Type B pancreatic cell (in vitro differentiated cells): ENCODE measurements around the gene FPR1. TPM values are rescaled to one million over a fixed set of nuclear protein-coding genes. Genes with fewer than 3 reads are reported as not detected.
A peak's percentile ranks its signal among the peaks of the same experiment; 100 is the strongest.

Experiments used
- DNase-seq: peaks from one replicate; pipeline ENCODE4 v3.0.0; 2021; ENCODE audit warnings: mixed read lengths; ENCODE audit not compliant: unreplicated experiment; ENCODE audit errors: extremely low spot score
- H3K27ac Mint-ChIP-seq: 2 replicates; pipeline ENCODE4 v1.8.0; 2021; ENCODE audit warnings: mild to moderate bottlenecking, mixed read lengths
- H3K27me3 Mint-ChIP-seq: 2 replicates; pipeline ENCODE4 v1.8.0; 2021; ENCODE audit warnings: mixed read lengths
- H3K36me3 Mint-ChIP-seq: 2 replicates; pipeline ENCODE4 v1.8.0; 2021; ENCODE audit warnings: mixed read lengths
- H3K4me1 Mint-ChIP-seq: one replicate; pipeline ENCODE4 v1.8.0; 2021; ENCODE audit warnings: mixed read lengths; ENCODE audit not compliant: unreplicated experiment
- H3K4me3 Mint-ChIP-seq: 2 replicates; pipeline ENCODE4 v1.8.0; 2021; ENCODE audit warnings: mild to moderate bottlenecking, mixed read lengths
- H3K9me3 Mint-ChIP-seq: 2 replicates; pipeline ENCODE4 v1.8.0; 2021; ENCODE audit warnings: mixed read lengths
- total RNA-seq: library from RNA; stranded (reverse); gene quantifications from 2 replicates; pipeline ENCODE4 v1.2.1, GENCODE V29; 2021; ENCODE audit warnings: low replicate concordance
- TF ChIP-seq, protein P1 (sequence below): fragments of 200-600 bp; sonication (generic); conservative IDR thresholded peaks from 2 replicates; pipeline ENCODE4 v1.5.0; 2021; ENCODE audit warnings: antibody characterized with exemption, mild to moderate bottlenecking

Gene FPR1
- total RNA-seq, 1 donor from 2014 or later = not detected

GRCh38 chr19:51710163-51710562 is 41.5 kb downstream of the FPR1 start:
- TF ChIP-seq, protein P1, sequence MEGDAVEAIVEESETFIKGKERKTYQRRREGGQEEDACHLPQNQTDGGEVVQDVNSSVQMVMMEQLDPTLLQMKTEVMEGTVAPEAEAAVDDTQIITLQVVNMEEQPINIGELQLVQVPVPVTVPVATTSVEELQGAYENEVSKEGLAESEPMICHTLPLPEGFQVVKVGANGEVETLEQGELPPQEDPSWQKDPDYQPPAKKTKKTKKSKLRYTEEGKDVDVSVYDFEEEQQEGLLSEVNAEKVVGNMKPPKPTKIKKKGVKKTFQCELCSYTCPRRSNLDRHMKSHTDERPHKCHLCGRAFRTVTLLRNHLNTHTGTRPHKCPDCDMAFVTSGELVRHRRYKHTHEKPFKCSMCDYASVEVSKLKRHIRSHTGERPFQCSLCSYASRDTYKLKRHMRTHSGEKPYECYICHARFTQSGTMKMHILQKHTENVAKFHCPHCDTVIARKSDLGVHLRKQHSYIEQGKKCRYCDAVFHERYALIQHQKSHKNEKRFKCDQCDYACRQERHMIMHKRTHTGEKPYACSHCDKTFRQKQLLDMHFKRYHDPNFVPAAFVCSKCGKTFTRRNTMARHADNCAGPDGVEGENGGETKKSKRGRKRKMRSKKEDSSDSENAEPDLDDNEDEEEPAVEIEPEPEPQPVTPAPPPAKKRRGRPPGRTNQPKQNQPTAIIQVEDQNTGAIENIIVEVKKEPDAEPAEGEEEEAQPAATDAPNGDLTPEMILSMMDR = no peak
- no peak for DNase-seq
- no peak overlapping the region for H3K4me3 Mint-ChIP-seq

GRCh38 chr19:51709575-51709974 is 42.1 kb downstream of the FPR1 start:
- H3K4me3 Mint-ChIP-seq = no peak overlapping the region
- peaks cover 12% of the 10 kb centered on the region for H3K4me1 Mint-ChIP-seq
- H3K36me3 Mint-ChIP-seq = peaks cover 11% of the 10 kb centered on the region
- DNase-seq = no peak
- TF ChIP-seq, protein P1 = no peak
- H3K27me3 Mint-ChIP-seq = peaks cover 19% of the 10 kb centered on the region
- H3K9me3 Mint-ChIP-seq = no peaks in the 10 kb centered on the region
- H3K27ac Mint-ChIP-seq = no peak overlapping the region

More at GRCh38 chr19:51710163-51710562, 41.5 kb downstream of the FPR1 start:
- H3K4me1 Mint-ChIP-seq = peaks cover 8% of the 10 kb centered on the region
- no peak overlapping the region for H3K27ac Mint-ChIP-seq
- H3K27me3 Mint-ChIP-seq = peaks cover 24% of the 10 kb centered on the region
- no peaks in the 10 kb centered on the region for H3K9me3 Mint-ChIP-seq
- H3K36me3 Mint-ChIP-seq = peaks cover 9% of the 10 kb centered on the region

- peaks cover 19% of the 10 kb centered on the region for H3K27me3 Mint-ChIP-seq
- no peaks in the 10 kb centered on the region for H3K9me3 Mint-ChIP-seq
- peaks cover 12% of the 10 kb centered on the region for H3K4me1 Mint-ChIP-seq
- peaks cover 11% of the 10 kb centered on the region for H3K36me3 Mint-ChIP-seq
- H3K27ac Mint-ChIP-seq = no peak overlapping the region
- DNase-seq = no peak
- H3K4me3 Mint-ChIP-seq = no peak overlapping the region
- TF ChIP-seq, protein P1 = no peak
Measured at GRCh38 chr19:51708811-51709210, 42.9 kb downstream of the FPR1 start.

DNA sequence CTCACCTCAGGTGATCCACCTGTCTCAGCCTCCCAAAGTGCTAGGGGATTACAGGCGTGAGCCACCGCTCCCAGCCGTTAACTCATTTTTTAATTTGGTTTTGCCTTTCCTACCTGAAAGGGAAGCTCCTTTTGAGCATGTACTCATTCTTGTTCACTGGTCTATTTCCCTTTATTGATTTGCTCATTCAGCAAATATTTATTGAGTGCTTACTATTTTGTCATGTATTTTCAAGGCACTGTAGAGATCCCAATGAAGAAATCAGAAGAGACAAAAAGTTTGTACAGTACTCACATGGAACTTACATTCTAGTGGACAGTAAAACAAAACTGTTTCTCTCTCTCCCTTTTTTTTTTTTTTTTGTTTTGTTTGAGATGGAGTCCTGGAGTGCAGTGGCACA is 44.8 kb downstream of the FPR1 start:
- Mint-ChIP-seq H3K4me1 (peaks cover 23% of the 10 kb centered on the region), H3K36me3 (peaks cover 11% of the 10 kb centered on the region), H3K27ac (no peak overlapping the region), H3K9me3 (no peaks in the 10 kb centered on the region), H3K27me3 (peaks cover 18% of the 10 kb centered on the region), H3K4me3 (no peak overlapping the region)
- TF ChIP-seq, protein P1 = no peak
- no peak for DNase-seq

DNA sequence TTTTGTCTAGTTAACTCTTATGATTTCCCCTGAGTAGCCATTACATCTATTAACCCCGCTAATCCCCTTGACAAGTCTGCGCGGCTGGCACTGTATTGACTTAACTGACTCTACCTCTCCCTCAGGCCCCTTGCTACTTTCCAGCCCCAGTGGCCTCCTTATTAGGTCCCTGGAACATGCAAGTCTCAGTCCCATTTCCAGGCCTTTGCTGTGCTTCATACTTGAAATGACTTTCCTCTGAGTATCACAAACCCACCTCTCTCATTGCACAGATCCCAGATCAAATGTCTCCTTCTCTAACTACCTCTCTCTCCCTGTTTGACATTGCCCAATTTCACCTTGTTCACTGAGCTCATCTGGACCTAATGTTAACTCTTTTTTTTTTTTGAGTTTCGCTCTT is 45.4 kb downstream of the FPR1 start:
- Mint-ChIP-seq H3K27me3 (peaks cover 14% of the 10 kb centered on the region), H3K4me1 (peaks cover 27% of the 10 kb centered on the region), H3K9me3 (no peaks in the 10 kb centered on the region), H3K36me3 (peaks cover 15% of the 10 kb centered on the region), H3K4me3 (peak overlapping the region; percentile 88), H3K27ac (peak overlapping the region; percentile 22)
- TF ChIP-seq, protein P1 = no peak
- DNase-seq = no peak

DNA sequence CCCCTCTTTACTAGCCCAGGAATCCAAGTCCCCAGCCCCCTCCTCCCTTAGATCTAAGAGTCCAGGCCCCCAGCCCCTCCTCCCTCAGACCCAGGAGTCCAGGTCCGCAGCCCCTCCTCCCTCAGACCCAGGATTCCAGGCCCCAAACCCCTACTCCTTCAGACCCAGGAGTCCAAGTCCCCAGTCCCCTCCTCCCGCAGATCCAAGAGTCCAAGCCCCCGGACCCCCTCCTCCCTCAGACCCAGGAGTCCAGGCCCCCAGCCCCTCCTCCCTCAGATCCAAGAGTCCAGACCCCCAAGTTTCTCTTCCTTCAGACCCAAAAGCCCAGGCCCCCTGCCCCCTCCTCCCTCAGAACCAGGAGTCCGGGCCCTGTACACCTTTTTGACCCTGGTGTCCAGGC is 47.1 kb downstream of the FPR1 start:
- TF ChIP-seq, protein P1 = no peak
- peak overlapping the region; percentile 85 for H3K27ac Mint-ChIP-seq
- H3K4me1 Mint-ChIP-seq = peaks cover 28% of the 10 kb centered on the region
- H3K4me3 Mint-ChIP-seq = peak overlapping the region; percentile 88
- H3K9me3 Mint-ChIP-seq = no peaks in the 10 kb centered on the region
- H3K27me3 Mint-ChIP-seq = peaks cover 5% of the 10 kb centered on the region
- peaks cover 24% of the 10 kb centered on the region for H3K36me3 Mint-ChIP-seq
- no peak for DNase-seq
